HFF-Myc (cell line): ENCODE measurements around the gene DNAJC7.

Experiments
- DNase-seq: peaks from one replicate; pipeline ENCODE4 v3.0.0-alpha.2; 2011; ENCODE audit warnings: low read depth; ENCODE audit errors: extremely low read depth
- H3K4me3 ChIP-seq: replicated peaks from 2 replicates; pipeline ENCODE4 v1.5.1; 2011; ENCODE audit warnings: low read depth, mild to moderate bottlenecking, control low read depth, low read length
- CTCF ChIP-seq: IDR thresholded peaks from 2 replicates; pipeline ENCODE4 v1.5.1; 2012; ENCODE audit warnings: mild to moderate bottlenecking, low read depth, low read length, control low read depth; ENCODE audit errors: missing control alignments

DNAJC7 gene

GRCh38 chr17:42042598-42043319 lies 25.5 kb upstream of the DNAJC7 start:
- DNase-seq: no peak
- no peak overlapping the region for H3K4me3 ChIP-seq
- no peak for TF ChIP-seq CTCF

- no peak for TF ChIP-seq CTCF
- no peak overlapping the region for H3K4me3 ChIP-seq
- no peak for DNase-seq
Observed at GRCh38 chr17:42041619-42042018, 24.4 kb upstream of the DNAJC7 start.

- H3K4me3 ChIP-seq: no peak overlapping the region
- no peak for TF ChIP-seq CTCF
- DNase-seq: no peak
Observed at GRCh38 chr17:42040818-42041217, 23.6 kb upstream of the DNAJC7 start.

- TF ChIP-seq CTCF: no peak
- H3K4me3 ChIP-seq: no peak overlapping the region
- no peak for DNase-seq
Observed at GRCh38 chr17:42039794-42040763, 22.8 kb upstream of the DNAJC7 start.

GRCh38 chr17:42038221-42038973 lies 21.2 kb upstream of the DNAJC7 start:
- DNase-seq: no peak
- no peak overlapping the region for H3K4me3 ChIP-seq
- TF ChIP-seq CTCF: no peak

- DNase-seq: no peak
Observed at GRCh38 chr17:42034059-42034458, 16.8 kb upstream of the DNAJC7 start.

More at GRCh38 chr17:42034059-42034458, 16.8 kb upstream of the DNAJC7 start:
- H3K4me3 ChIP-seq: no peak overlapping the region
- TF ChIP-seq CTCF: no peak
